HL-60/S4 (cell line): Measurements from ENCODE around the gene PRDM16.

Experiments
- in situ Hi-C: fragments of 300-500 bp; cut with MboI; formaldehyde crosslinking; loops from 2 replicates; pipeline ENCODE4 v1.14.3; 2022; ENCODE audit warnings: low sequenced_read_pairs

Gene PRDM16

GRCh38 chr1:3417934-3418333 is 348.9 kb downstream of the PRDM16 start:
- in situ Hi-C loops = no loop called here

GRCh38 chr1:3418600-3418999 is 349.6 kb downstream of the PRDM16 start:
- in situ Hi-C loops = no loop called here

GRCh38 chr1:3419415-3420204 is 350.6 kb downstream of the PRDM16 start:
- in situ Hi-C loops = loop anchor here (10.0 kb wide), 1 partner anchor 415 kb away; no protein-coding TSS in a partner anchor

- in situ Hi-C loops = loop anchor here (10.0 kb wide), 1 partner anchor 416 kb away; no protein-coding TSS in a partner anchor
Observed at GRCh38 chr1:3420218-3420951, 351.4 kb downstream of the PRDM16 start.

DNA sequence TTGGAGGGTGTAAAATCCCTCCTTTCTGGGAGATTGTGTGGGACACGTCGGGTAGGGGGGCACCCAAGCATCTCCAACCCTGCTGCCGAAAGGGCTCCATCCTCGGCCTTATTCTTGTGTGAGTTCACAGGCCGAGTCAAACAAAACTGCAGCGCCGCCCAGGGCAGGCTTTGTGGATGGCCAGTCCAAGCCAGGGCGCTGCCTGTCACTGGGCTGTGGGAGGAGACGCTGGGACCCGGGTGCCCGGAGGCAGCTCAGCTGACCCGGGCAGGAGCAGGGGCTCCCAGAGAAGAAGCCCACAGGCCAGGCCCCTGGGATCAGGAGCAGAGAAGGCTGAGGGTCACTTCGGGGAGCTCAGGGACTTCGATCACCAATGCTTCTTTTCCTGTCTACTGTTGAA is 353.6 kb downstream of the PRDM16 start:
- in situ Hi-C loops = loop anchor here (10.0 kb wide), 1 partner anchor 418 kb away; no protein-coding TSS in a partner anchor

- in situ Hi-C loops = loop anchor here (10.0 kb wide), 1 partner anchor 419 kb away; no protein-coding TSS in a partner anchor
Observed at GRCh38 chr1:3423245-3423829, 354.3 kb downstream of the PRDM16 start.

DNA sequence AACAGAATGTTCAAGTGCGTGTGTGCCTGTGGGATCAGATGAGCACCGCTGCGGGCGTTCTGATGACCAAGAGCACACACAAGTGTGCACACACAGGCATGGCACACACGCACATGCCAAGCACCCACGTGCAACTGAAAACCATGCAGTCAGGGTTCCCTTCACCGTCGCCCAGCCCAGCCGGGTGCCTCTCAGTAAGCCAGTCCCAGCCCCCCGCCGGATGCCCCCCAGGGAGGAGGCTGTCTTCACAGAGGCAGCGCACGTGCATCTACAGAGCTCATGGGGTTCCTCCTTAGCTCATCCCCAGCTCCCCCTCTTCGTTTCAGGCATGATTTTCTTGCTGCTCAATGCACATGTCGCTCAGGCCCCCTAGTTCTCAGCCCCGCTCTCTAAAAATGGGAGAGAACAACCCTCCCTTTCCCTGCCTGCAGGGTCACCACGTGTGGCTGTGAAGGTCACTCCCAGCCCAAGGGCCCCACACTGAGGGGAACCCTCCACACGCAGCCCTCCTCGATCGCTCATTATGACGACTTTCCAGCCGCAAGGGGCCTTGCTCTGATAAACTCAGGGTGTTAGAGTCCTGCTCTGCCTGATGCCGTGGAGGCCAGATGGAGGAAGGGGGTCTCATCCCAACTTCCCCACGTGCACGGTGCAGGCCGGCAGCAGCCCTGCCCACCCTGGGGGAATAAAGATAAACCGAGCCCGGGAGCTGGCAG is 355.1 kb downstream of the PRDM16 start:
- in situ Hi-C loops = loop anchor here (10.0 kb wide), 1 partner anchor 419 kb away; no protein-coding TSS in a partner anchor

DNA sequence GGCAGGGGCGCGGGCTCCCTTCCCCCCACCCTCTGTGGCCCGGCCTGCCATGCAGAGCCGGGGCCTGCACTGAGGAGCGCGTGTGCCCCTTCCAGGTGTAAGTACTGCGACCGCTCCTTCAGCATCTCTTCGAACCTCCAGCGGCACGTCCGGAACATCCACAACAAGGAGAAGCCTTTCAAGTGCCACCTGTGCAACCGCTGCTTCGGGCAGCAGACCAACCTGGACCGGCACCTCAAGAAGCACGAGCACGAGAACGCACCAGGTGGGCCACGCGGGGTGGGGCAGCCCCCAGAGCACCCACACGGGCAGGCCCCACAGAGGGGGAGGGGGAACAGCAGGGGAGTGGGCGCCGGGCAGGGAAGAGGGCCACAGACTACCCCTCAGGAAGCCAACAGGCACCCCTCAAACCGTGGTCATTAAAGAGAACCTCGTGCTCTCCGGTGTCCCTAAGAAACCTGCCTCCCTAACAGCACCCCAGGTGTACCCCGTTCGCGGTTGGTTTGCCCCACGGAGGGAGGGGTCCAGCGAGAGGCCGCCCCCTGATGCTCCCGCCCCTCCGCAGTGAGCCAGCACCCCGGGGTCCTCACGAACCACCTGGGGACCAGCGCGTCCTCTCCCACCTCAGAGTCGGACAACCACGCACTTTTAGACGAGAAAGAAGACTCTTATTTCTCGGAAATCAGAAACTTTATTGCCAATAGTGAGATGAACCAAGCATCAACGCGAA is 356.6 kb downstream of the PRDM16 start:
- in situ Hi-C loops = loop anchor here (10.0 kb wide), 1 partner anchor 421 kb away; no protein-coding TSS in a partner anchor

DNA sequence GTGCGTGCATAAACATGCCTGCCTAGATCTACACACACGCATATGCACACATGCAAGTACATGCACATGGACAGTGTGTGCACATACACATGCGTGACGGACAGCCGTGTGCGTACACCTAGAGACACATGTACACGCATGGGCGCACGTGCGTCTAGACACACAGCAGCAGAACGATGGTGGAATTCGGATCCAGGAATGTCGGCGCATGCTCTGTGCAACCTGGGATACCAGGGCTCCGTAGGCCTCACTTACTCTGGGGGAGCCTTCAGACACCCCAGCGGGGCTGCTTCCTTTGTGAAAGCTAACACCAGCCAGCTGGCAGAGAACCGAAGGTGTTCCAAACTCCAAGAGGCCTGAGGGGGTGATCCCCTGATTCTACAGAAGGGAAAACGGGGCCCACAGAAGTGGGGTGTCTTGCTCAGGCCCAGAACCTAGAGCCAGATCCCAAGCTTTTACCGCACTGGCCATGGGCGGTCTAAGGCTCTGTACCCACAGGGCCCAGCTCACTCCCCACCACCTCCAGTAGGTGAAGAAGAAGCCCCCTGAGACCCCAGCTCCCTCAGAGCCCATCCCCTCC is 358.0 kb downstream of the PRDM16 start:
- in situ Hi-C loops = loop anchor here (10.0 kb wide), 1 partner anchor 422 kb away; no protein-coding TSS in a partner anchor

DNA sequence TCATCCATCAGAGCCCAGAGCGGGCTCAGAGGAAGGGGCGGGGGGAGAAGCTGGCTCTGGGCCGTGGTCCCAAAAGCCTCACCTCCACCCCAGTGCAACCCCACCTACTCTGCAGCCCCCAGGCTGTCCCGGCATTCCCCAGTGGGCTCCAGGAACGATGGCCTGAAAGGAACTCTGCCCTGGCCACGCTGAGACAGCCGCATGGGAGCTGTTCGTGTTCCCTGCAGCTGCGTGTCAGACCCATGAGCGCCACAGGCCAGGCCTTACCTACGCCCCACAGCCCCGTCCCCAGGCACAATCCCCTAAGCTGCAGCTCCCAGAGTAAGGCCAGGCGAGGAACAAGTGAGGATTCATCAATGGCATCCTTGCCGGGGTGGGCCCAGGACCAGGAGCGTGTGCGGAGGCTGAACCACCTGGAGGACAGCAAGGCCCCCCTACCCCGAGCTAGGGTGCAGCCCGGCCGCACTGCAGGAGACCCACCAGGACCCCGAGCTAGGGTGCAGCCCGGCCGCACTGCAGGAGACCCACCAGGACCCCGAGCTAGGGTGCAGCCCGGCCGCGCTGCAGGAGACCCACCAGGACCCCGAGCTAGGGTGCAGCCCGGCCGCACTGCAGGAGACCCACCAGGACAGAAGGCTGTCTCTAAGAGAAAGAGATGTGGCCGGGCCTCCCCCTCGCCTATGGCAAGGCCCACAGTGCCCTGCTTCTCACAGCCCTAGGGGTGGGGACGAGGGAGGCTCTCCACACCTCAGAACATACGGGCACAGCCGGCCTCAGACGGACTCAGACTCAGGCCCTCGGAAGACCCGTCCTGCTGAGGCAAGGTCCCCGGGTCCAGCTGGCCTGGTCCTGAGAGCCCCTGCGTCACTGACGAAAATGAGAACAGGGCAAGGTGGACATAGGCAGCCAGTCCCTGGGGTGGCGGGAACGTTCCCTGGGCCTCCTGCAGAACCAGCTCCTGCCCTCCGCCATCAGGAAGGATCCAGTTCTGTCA is 359.0 kb downstream of the PRDM16 start:
- in situ Hi-C loops = loop anchor here (10.0 kb wide), 1 partner anchor 423 kb away; no protein-coding TSS in a partner anchor

GRCh38 chr1:3428899-3429298 is 359.9 kb downstream of the PRDM16 start:
- in situ Hi-C loops = loop anchor here (10.0 kb wide), 1 partner anchor 424 kb away; no protein-coding TSS in a partner anchor

- in situ Hi-C loops = loop anchor here (10.0 kb wide), 1 partner anchor 425 kb away; no protein-coding TSS in a partner anchor
Observed at GRCh38 chr1:3429320-3429719, 360.3 kb downstream of the PRDM16 start.

DNA sequence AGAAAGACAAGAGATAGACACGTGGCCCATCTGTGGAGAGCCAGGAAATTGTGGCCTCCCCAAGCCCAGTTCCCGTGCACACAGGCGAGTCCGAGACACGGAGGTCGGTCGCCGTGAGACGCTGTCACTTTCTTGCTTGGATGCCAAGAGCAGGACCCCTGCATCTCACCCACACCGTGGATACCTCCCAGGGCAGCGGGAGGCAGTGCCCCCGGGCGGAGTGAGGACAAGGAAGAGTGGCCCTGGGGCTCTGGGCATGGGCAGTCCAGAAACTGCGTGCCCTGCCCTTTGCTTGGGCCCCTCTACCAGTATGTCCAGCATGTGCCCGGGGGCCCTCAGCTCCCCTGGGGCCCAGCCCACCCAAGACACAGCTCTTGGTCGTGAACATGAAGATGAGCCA is 360.8 kb downstream of the PRDM16 start:
- in situ Hi-C loops = loop anchor here (10.0 kb wide), 1 partner anchor 425 kb away; no protein-coding TSS in a partner anchor

DNA sequence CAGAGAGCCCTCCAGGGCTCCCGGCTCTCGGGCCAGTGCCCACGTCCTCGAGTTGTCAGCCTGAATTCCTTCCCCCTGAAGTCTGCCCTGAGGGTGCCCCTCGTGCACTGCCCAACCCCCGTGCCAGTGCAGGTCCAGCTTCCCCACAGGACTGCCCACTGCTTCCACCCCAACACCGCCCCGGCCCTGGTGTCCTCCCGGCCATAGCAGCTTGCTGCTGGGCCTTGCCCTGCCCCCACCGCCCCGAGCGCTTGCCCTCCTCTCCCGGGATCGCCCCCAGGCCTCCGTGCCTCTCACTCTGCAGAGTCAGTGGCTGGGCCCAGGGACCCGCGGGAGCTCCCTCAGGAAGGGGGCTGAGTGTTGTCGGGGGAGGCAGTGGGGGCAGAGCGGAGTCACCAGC is 361.4 kb downstream of the PRDM16 start:
- in situ Hi-C loops = no loop called here

DNA sequence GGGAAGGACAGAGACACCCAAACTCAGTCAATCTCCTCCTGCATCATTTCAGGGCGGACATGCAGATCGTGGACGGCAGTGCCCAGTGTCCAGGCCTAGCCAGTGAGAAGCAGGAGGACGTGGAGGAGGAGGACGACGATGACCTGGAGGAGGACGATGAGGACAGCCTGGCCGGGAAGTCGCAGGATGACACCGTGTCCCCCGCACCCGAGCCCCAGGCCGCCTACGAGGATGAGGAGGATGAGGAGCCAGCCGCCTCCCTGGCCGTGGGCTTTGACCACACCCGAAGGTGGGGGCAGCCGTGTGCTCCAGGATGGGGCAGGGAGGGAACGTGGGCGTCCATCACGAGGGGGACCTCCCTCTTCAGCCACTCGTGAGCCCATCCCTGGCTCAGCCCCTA is 361.8 kb downstream of the PRDM16 start:
- in situ Hi-C loops = no loop called here

DNA sequence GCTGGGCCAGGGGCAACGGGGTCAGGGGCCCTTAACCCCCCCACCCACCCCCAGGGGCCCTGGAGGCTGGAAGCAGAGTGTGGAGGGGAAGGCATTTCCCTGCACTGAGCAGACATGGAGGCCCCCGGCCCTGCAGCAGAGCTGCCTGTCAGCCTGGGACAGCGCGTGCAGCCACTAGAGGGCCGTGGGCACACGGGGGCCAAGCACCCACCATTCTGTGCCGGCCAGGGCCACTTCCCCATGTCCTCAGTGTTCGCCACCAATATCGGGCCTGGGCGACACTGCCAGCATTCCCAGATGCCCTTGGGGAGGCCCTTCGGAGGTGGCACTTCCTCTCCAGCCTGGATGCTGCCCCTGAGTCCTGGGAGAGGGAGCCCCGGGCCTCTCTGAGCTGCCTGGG is 362.3 kb downstream of the PRDM16 start:
- in situ Hi-C loops = no loop called here

- in situ Hi-C loops = no loop called here
Observed at GRCh38 chr1:3431686-3432085, 362.7 kb downstream of the PRDM16 start.

DNA sequence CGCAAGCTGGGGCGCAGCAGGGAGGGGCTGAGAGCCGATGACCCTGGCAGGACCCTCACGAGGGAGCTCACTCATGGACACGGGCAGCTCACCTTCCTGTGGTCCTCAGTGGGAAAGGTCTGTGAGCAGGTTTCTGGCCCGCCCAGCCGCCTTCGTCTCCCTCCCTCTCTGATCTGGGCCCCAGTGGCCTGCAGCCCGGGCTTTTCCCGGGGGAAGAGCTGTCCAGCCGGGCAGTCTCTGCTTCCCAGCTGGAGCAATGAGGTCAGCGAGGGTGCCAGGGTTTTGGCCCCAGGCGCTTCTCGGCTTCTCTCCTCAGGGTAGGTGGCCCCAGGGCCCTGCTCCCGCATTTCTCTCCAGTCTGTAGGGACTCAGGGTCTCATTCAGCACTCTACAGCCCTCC is 363.3 kb downstream of the PRDM16 start:
- in situ Hi-C loops = no loop called here
